Mesenchymal stem cell (in vitro differentiated cells and primary cell): ENCODE measurements around the gene WAPL. TPM values are rescaled to one million over a fixed set of nuclear protein-coding genes. Genes with fewer than 3 reads are reported as not detected.

Experiments used
- DNase-seq: peaks from one replicate; pipeline ENCODE4 v3.0.0-alpha.2; 2013
- H2AFZ ChIP-seq: one replicate; pipeline ENCODE4 v1.6.1; 2013; ENCODE audit warnings: low read depth, mild to moderate bottlenecking, control low read depth, inconsistent platforms, low read length, moderate library complexity
- H2AK5ac ChIP-seq: 2 replicates; pipeline ENCODE4 v1.6.1; 2013; ENCODE audit warnings: low read length, moderate library complexity, mild to moderate bottlenecking, inconsistent platforms; ENCODE audit not compliant: severe bottlenecking
- H2BK120ac ChIP-seq: one replicate; pipeline ENCODE4 v1.6.1; 2013; ENCODE audit warnings: low read depth, mild to moderate bottlenecking, inconsistent platforms, low read length, moderate library complexity
- H2BK12ac ChIP-seq, 2 experiments: one replicate each; pipeline ENCODE4 v1.6.1; 2013; ENCODE audit warnings: inconsistent platforms in 2 of 2, low read length in 2 of 2, mild to moderate bottlenecking in 2 of 2, moderate library complexity in 2 of 2, control low read depth in 1 of 2
- H2BK15ac ChIP-seq: one replicate; pipeline ENCODE4 v1.6.1; 2013; ENCODE audit warnings: mild to moderate bottlenecking, low read depth, inconsistent platforms; ENCODE audit not compliant: poor library complexity, severe bottlenecking
- H2BK5ac ChIP-seq: 2 replicates; pipeline ENCODE4 v1.6.1; 2013; ENCODE audit warnings: low read depth, mild to moderate bottlenecking, low read length, control low read depth, inconsistent platforms; ENCODE audit not compliant: poor library complexity, severe bottlenecking
- H3K14ac ChIP-seq, 2 experiments: one replicate each; pipeline ENCODE4 v1.6.1; 2013; ENCODE audit warnings: inconsistent platforms in 2 of 2, low read length in 2 of 2, control low read depth in 1 of 2, mild to moderate bottlenecking in 1 of 2, moderate library complexity in 1 of 2
- H3K18ac ChIP-seq, 2 experiments: one replicate each; pipeline ENCODE4 v1.6.1; 2013; ENCODE audit warnings: inconsistent platforms in 2 of 2, low read length in 2 of 2, control low read depth in 1 of 2, low read depth in 1 of 2, mild to moderate bottlenecking in 1 of 2
- H3K23ac ChIP-seq, 2 experiments: one replicate each; pipeline ENCODE4 v1.6.1; 2013; ENCODE audit warnings: inconsistent platforms in 2 of 2, low read length in 2 of 2, mild to moderate bottlenecking in 2 of 2, moderate library complexity in 2 of 2, control low read depth in 1 of 2
- H3K27ac ChIP-seq: 2 replicates; pipeline ENCODE4 v1.5.1; 2013; ENCODE audit warnings: mild to moderate bottlenecking, moderate library complexity, low read length, control low read depth, inconsistent platforms; ENCODE audit not compliant: poor library complexity, severe bottlenecking
- H3K27me3 ChIP-seq, 2 experiments: 2 replicates each; pipeline versions ENCODE4 v1.6.1 to v1.7.0; 2013; ENCODE audit warnings: low read length in 2 of 2, mild to moderate bottlenecking in 2 of 2, moderate library complexity in 2 of 2, control low read depth in 1 of 2, inconsistent platforms in 1 of 2; ENCODE audit not compliant: control insufficient read depth in 1 of 2, insufficient read depth in 1 of 2
- H3K36me3 ChIP-seq, 2 experiments: 2 replicates each; pipeline versions ENCODE4 v1.6.1 to v1.7.0; 2013; ENCODE audit warnings: low read length in 2 of 2, control low read depth in 1 of 2, inconsistent platforms in 1 of 2, low read depth in 1 of 2, mild to moderate bottlenecking in 1 of 2; ENCODE audit not compliant: insufficient read depth in 2 of 2, control insufficient read depth in 1 of 2
- H3K4ac ChIP-seq, 2 experiments: one replicate each; pipeline ENCODE4 v1.6.1; 2013; ENCODE audit warnings: inconsistent platforms in 2 of 2, low read length in 2 of 2, mild to moderate bottlenecking in 2 of 2, moderate library complexity in 2 of 2, control low read depth in 1 of 2, low read depth in 1 of 2
- H3K4me1 ChIP-seq: 2 replicates; pipeline ENCODE4 v1.6.1; 2013; ENCODE audit warnings: low read depth, low read length, control low read depth; ENCODE audit not compliant: control insufficient read depth, insufficient read depth
- H3K4me2 ChIP-seq: 2 replicates; pipeline ENCODE4 v1.6.1; 2013; ENCODE audit warnings: low read length, mild to moderate bottlenecking, inconsistent platforms; ENCODE audit not compliant: poor library complexity, severe bottlenecking
- H3K4me3 ChIP-seq, 2 experiments: 2 replicates each; pipeline versions ENCODE4 v1.5.1 to v1.7.0; 2013; ENCODE audit warnings: low read length in 2 of 2, mild to moderate bottlenecking in 2 of 2, control low read depth in 1 of 2, low read depth in 1 of 2; ENCODE audit not compliant: insufficient read depth in 1 of 2
- H3K79me1 ChIP-seq: replicated peaks from 2 replicates; pipeline ENCODE4 v1.6.1; 2013; ENCODE audit warnings: mild to moderate bottlenecking, control low read depth, low read length, inconsistent platforms; ENCODE audit not compliant: poor library complexity, severe bottlenecking
- H3K9ac ChIP-seq: 2 replicates; pipeline ENCODE4 v1.7.0; 2013; ENCODE audit warnings: mild to moderate bottlenecking, low read length, moderate library complexity
- H3K9me3 ChIP-seq: 2 replicates; pipeline ENCODE4 v1.7.0; 2013; ENCODE audit warnings: mild to moderate bottlenecking, low read length; ENCODE audit not compliant: control insufficient read depth
- H4K8ac ChIP-seq: one replicate; pipeline ENCODE4 v1.6.1; 2013; ENCODE audit warnings: inconsistent platforms, mild to moderate bottlenecking, low read length, moderate library complexity
- H4K91ac ChIP-seq: one replicate; pipeline ENCODE4 v1.6.1; 2013; ENCODE audit warnings: mild to moderate bottlenecking, low read length, inconsistent platforms
- WGBS: methylation state at CpG from one replicate; pipeline ENCODE4 v1.1.7; 2013; ENCODE audit warnings: mixed read lengths; 5-methylcytosine and 5-hydroxymethylcytosine counted together
- small RNA-seq: library from polyadenylated mRNA; stranded (forward); fragments of <200 nt; extraction: miRNeasy Mini kit (QIAGEN cat#:217004); gene quantifications from one replicate; pipeline ENCODE3, GENCODE V24; 2013; ENCODE audit warnings: low read depth

WAPL gene

DNA sequence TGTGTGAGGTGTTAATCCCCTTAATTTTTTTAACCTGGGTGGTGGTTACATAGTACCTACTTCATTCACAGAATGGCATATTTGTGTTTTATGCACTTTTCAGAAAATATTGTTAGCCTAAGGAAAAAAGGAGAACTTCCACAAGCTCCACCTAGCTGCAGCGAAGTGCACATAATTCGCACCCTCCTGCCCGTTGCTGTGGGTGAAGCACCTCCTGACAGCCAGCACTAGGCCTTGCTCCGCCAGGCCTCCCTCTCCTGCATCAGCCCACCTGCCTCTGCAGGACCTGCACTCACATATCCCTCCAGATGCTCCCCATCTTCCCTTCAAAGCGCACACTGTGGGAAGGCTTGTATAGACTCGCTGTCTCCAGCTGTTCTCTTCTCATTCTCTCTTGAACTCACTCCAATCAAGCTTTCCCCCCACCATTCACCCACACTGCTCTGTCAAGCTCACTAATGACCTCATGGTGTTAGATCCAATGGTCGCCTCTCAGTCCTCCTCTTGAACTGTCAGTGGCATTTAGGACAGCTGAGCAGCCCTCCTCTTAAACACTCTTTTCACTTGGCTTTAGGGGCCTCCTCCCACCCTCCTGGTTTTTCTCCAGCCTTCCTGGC is 134.3 kb downstream of the WAPL start:
- Histone ChIP-seq H3K27ac (no peak overlapping the region), H4K91ac (no peak overlapping the region), H3K4ac (no peak overlapping the region), H3K4me1 (peaks cover 7% of the 10 kb centered on the region), H3K4me3 (no peak overlapping the region), H2BK12ac (no peak overlapping the region), H2AFZ (no peak overlapping the region), H3K79me1 (no peaks in the 10 kb centered on the region), H3K36me3 (no peaks in the 10 kb centered on the region), H3K9ac (no peak overlapping the region), H3K23ac (no peak overlapping the region), H2BK15ac (no peak overlapping the region), H2BK120ac (no peak overlapping the region), H2BK5ac (no peak overlapping the region), H3K14ac (no peak overlapping the region), H3K18ac (no peak overlapping the region), H3K9me3 (no peaks in the 10 kb centered on the region), H4K8ac (no peak overlapping the region), H3K27me3 (peaks cover 40 to 68% of the 10 kb centered on the region in 2 experiments), H2AK5ac (no peak overlapping the region), H3K4me2 (no peak overlapping the region)
- DNase-seq: no peak
- WGBS: 70% methylated on average over 7 of the region's 7 CpGs

DNA sequence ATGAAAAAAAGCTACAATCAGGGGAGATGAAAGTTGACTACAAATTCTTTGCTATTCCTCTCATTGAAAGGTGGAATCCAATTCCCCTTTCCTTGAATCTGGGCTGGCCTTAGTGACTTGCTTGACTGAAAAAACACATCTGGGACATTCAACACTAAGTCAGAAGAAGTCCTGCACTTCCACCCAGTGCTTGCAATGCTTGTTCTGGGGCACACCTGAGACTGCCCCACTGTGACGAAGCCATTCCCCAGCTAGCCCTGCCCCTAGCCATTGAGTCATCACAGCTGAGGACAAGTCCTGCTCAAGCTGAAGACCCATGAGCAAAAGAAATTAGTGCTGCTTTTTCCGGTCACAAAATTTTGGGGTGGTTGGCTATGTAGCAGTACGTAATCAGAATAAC is 135.8 kb downstream of the WAPL start:
- DNase-seq: no peak
- Histone ChIP-seq H3K4me2 (no peak overlapping the region), H3K36me3 (no peaks in the 10 kb centered on the region), H2BK15ac (no peak overlapping the region), H2BK12ac (no peak overlapping the region), H3K9me3 (no peaks in the 10 kb centered on the region), H3K14ac (no peak overlapping the region), H3K4ac (no peak overlapping the region), H3K9ac (no peak overlapping the region), H3K27me3 (peaks cover 33 to 68% of the 10 kb centered on the region in 2 experiments), H2BK5ac (no peak overlapping the region), H2BK120ac (no peak overlapping the region), H3K4me3 (no peak overlapping the region), H3K18ac (no peak overlapping the region), H3K4me1 (peaks cover 7% of the 10 kb centered on the region), H2AK5ac (no peak overlapping the region), H2AFZ (no peak overlapping the region), H3K79me1 (no peaks in the 10 kb centered on the region), H3K27ac (no peak overlapping the region), H4K8ac (no peak overlapping the region), H4K91ac (no peak overlapping the region), H3K23ac (no peak overlapping the region)
- 84% methylated on average over 1 of the region's 3 CpGs for WGBS

Small RNA genes within 50 kb of the gene (small RNA-seq; reads per million reads assigned to genes)
- gene RNU6-780P: not detected
